ENCODE data around the gene ZNF800. TPM values are rescaled to one million over a fixed set of nuclear protein-coding genes. Genes with fewer than 3 reads are reported as not detected.

Gene ZNF800
- total RNA-seq, 1 donor from 2014 or later = 31.9 TPM

Other genes starting within 250 kb of the ZNF800 start
- gene GRM8, start 139.8 kb downstream of the ZNF800 start, total RNA-seq = not detected
- 10.8 TPM for gene GCC1, start 192.9 kb upstream of the ZNF800 start, total RNA-seq
- gene ARF5, start 195.7 kb upstream of the ZNF800 start, total RNA-seq = 137 TPM
- 1.7 TPM for gene FSCN3, start 201.0 kb upstream of the ZNF800 start, total RNA-seq
- not detected for gene PAX4, start 225.4 kb upstream of the ZNF800 start, total RNA-seq

All from vagina (tissue), 1 donor.